Ovary (tissue), 9 donors: ENCODE data around the gene SKIC8. TPM values are rescaled to one million over a fixed set of nuclear protein-coding genes. Genes with fewer than 3 reads are reported as not detected.

Experiments
- DNase-seq, 5 donors: peaks; one replicate each; pipeline ENCODE4 v3.0.0-alpha.2; 2019 to 2020
- H3K27ac ChIP-seq, 2 donors: fragments of 200-600 bp; one replicate each; pipeline versions ENCODE4 v1.5.1 to v1.8.0; 2019 to 2022
- H3K27me3 ChIP-seq: fragments of 200-600 bp; one replicate; pipeline ENCODE4 v1.8.0; 2022
- H3K36me3 ChIP-seq: fragments of 200-600 bp; sonication (generic); one replicate; pipeline ENCODE4 v1.5.1; 2019
- H3K4me1 ChIP-seq: one replicate; pipeline ENCODE4 v1.8.1; 2013; ENCODE audit warnings: mild to moderate bottlenecking, moderate library complexity; ENCODE audit not compliant: insufficient read depth
- H3K4me3 ChIP-seq: fragments of 200-600 bp; sonication (generic); one replicate; pipeline ENCODE4 v1.5.1; 2017
- H3K9me3 ChIP-seq, 2 donors: fragments of 200-600 bp in 1 of 2; sonication (generic) in 1 of 2; one replicate each; pipeline versions ENCODE4 v1.5.1 to v1.8.1; 2013 to 2019; ENCODE audit warnings: mild to moderate bottlenecking in 1 of 2, moderate library complexity in 1 of 2
- EP300 ChIP-seq: sonication (generic); formaldehyde crosslinking; IDR thresholded peaks from one replicate; pipeline ENCODE4 v1.6.1; 2017; ENCODE audit warnings: antibody characterized with exemption
- POLR2A ChIP-seq: fragments of 450-650 bp; IDR thresholded peaks from one replicate; pipeline ENCODE4 v1.6.1; 2017; ENCODE audit warnings: antibody characterized with exemption, mild to moderate bottlenecking, moderate library complexity
- WGBS, 3 donors: extraction: QIAGEN DNeasy Blood & Tissue Kit in 1 of 3; methylation state at CpG; one replicate each; pipeline versions ENCODE4 v1.1.5 to v1.1.7; 2013 to 2017; 5-methylcytosine and 5-hydroxymethylcytosine counted together
- intact Hi-C, 4 donors: fragments of 100-400 bp; cut with DNase I; formaldehyde crosslinking; loops; one replicate each; pipeline versions ENCODE4 v1.11.0 to v1.15.1; 2022 to 2023
- polyA plus RNA-seq, 2 donors: library from polyadenylated mRNA; stranded (reverse); fragments of 200-250 nt in 1 of 2; fragments of 350-450 nt in 1 of 2; fragmentation: Illumina TruSeq in 1 of 2; extraction: RNeasy Lipid Tissue Mini Kit (QIAGEN cat#74804) in 1 of 2; gene quantifications; one replicate each; pipeline ENCODE4 v1.2.3, GENCODE V29; 2013 to 2014
- total RNA-seq, 7 donors: library from RNA; depleted of rRNA in 2 of 7; stranded (reverse); fragments of >200 nt in 2 of 7; fragmentation: NEBNext Ultra II Directional in 3 of 7; extraction: Animal tissue kit (Norgen Biotek cat#: 25700) in 3 of 7; gene quantifications; one replicate each; pipeline versions ENCODE4 v1.1.0 to v1.2.4, GENCODE V29; 2016 to 2023
- TF ChIP-seq, protein P1 (sequence below), 3 donors: fragments of 450-650 bp in 2 of 3; fragments of 200-600 bp in 1 of 3; IDR thresholded peaks; one replicate each; pipeline versions ENCODE4 v1.5.1 to v1.8.0; 2016 to 2022; ENCODE audit warnings: antibody characterized with exemption in 3 of 3, mild to moderate bottlenecking in 1 of 3
- donor health status: DM: no; HTN: no; CAD: no; lungs with moderate emphysema.
- donor health status: DM: no; HTN: no; CAD: no.
- donor health status: Bipolar disorder and iron deficiency.
- donor health status: DM: yes; HTN: yes; CAD: no.
- donor health status: DM: no; HTN: no; CAD: no.
- donor health status: DM: yes; HTN: yes; CAD: no.

SKIC8 gene
- total and polyA plus RNA-seq, 9 donors, result 38.1 to 63.5 (median 50.8) TPM

DNA sequence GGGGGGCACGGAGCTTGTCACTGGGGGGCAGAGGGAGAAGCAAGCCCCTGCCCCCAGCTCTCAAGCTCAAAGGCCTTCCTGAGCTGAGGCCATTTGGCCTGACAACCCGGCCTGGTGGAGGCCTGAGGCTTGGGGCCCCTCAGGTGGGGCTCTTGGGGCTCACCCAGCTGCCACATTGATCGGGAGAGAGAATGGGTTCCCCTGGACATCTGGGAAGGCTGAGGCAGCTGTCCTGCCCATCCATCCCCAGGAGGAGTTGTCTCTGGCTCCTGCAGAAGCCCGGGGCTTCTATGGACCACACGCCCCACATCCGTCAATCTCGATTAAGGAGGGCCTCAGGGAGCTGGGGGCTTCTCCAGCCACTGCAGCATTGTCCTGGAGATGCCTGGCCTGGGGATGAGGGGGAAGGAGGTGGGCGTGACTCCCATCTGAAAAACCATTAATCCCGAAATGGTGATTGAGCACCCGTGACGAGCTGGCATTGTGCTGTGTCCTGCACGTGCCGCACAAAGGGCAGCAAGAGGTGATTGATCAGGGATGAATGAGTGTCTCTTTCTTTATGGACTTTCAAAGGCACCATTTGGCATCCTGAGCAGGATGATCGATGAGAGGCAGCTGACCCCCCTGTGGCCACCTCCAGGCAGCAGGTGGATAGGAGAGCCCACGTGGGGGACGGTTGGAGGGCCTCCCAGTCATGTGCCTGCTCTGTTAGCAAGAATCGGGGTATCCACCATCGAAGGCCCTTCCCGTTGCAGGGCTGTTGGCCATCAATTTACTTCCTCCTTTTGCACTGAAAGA is 23.5 kb upstream of the SKIC8 start:
- no peaks in the 10 kb centered on the region for H3K36me3 ChIP-seq
- H3K27me3 ChIP-seq, result no peaks in the 10 kb centered on the region
- H3K27ac ChIP-seq, result no peak overlapping the region
- 56 to 61% (median 61%) methylated on average over 19 of the region's 19 CpGs for WGBS, 3 donors
- intact Hi-C loops, result no loop called here
- H3K9me3 ChIP-seq, result no peaks in the 10 kb centered on the region
- H3K4me1 ChIP-seq, result no peaks in the 10 kb centered on the region
- DNase-seq, result no peak
- TF ChIP-seq EP300 (no peak), POLR2A (no peak)
- TF ChIP-seq, protein P1, sequence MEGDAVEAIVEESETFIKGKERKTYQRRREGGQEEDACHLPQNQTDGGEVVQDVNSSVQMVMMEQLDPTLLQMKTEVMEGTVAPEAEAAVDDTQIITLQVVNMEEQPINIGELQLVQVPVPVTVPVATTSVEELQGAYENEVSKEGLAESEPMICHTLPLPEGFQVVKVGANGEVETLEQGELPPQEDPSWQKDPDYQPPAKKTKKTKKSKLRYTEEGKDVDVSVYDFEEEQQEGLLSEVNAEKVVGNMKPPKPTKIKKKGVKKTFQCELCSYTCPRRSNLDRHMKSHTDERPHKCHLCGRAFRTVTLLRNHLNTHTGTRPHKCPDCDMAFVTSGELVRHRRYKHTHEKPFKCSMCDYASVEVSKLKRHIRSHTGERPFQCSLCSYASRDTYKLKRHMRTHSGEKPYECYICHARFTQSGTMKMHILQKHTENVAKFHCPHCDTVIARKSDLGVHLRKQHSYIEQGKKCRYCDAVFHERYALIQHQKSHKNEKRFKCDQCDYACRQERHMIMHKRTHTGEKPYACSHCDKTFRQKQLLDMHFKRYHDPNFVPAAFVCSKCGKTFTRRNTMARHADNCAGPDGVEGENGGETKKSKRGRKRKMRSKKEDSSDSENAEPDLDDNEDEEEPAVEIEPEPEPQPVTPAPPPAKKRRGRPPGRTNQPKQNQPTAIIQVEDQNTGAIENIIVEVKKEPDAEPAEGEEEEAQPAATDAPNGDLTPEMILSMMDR (IDR thresholded peaks at IDR 0.05), result no peak
- no peak overlapping the region for H3K4me3 ChIP-seq

DNA sequence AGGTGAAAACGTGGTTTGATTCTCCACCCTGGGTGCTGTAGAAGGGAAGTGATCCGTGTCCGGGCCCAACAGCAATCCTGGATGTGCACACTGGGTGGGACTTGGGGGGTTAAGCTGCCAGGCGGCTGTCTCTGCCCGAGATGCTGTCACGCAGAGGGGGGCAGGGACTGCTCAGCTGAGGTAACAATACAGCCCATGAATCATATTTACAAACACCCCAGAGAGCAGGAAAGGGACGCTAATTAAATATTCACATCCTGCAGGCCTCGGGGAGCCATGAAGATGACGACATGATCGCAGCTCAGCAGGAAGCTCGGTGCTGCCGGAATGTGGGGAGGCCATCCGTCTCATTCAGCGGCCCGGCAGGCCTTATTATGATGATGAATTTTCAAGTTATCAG is 22.8 kb upstream of the SKIC8 start:
- no peaks in the 10 kb centered on the region for H3K4me1 ChIP-seq
- H3K27me3 ChIP-seq, result no peaks in the 10 kb centered on the region
- no peaks in the 10 kb centered on the region for H3K9me3 ChIP-seq
- no peak for DNase-seq
- 59 to 67% (median 61%) methylated on average over 15 of the region's 15 CpGs for WGBS, 3 donors
- no peak overlapping the region for H3K4me3 ChIP-seq
- H3K36me3 ChIP-seq, result no peaks in the 10 kb centered on the region
- H3K27ac ChIP-seq, result no peak overlapping the region
- TF ChIP-seq EP300 (no peak), POLR2A (no peak)
- TF ChIP-seq, protein P1 (IDR thresholded peaks at IDR 0.05), result no peak
- intact Hi-C loops, result no loop called here

DNA sequence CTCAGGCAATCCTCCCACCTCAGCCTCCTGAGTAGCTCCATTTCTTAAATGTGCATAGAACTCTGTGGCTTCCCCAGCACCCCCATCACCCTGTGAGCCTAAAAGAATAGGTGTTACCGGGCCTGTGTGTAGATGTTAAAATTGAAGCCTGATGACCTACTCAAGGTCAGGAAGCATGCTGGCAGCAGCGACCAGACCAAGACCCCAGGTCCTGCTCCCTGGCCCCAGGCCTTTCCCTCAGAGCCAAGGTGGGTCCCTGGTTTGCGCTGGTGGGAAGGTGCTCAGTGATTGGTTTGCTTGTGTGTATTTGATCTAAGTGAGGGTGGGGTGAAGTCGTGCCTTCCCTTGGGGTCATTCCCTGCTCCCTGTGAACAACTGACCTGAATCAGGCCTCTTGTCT is 22.4 kb upstream of the SKIC8 start:
- H3K4me3 ChIP-seq, result no peak overlapping the region
- no peaks in the 10 kb centered on the region for H3K27me3 ChIP-seq
- intact Hi-C loops, result no loop called here
- WGBS, 3 donors, result 59 to 74% (median 70%) methylated on average over 4 of the region's 4 CpGs
- H3K9me3 ChIP-seq, result no peaks in the 10 kb centered on the region
- TF ChIP-seq, protein P1 (IDR thresholded peaks at IDR 0.05), result no peak
- TF ChIP-seq POLR2A (no peak), EP300 (no peak)
- no peaks in the 10 kb centered on the region for H3K36me3 ChIP-seq
- DNase-seq, result no peak
- H3K4me1 ChIP-seq, result no peaks in the 10 kb centered on the region
- no peak overlapping the region for H3K27ac ChIP-seq

DNA sequence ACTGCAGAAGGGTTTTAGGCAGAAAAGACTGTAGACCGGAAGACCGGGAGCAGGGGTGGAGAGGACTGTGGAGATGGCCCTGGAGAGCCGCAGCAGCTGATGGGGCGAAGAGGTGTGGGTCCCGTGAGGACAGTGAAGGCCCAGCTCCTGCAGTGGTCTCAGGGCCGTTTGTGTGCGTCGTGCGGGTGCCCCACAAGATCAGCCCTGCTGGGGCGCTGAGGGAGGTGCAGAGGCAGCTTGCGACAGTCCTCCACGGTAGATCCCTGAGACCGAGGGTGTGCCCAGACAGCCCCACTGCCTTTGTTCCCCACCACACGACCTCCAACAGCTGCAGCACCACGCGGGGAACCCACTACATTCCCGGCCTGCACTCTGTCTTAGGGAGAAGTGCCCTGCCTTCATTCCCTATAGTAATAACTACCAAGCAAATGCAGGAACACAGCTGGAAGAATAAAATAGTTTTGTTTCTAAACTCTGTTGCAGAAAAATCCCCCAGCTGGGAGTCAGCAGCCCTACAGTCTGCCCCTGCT is 21.7 kb upstream of the SKIC8 start:
- no peaks in the 10 kb centered on the region for H3K36me3 ChIP-seq
- no peak for TF ChIP-seq POLR2A
- TF ChIP-seq, protein P1 (IDR thresholded peaks at IDR 0.05), result no peak
- TF ChIP-seq EP300, result no peak
- intact Hi-C loops, result no loop called here
- no peaks in the 10 kb centered on the region for H3K9me3 ChIP-seq
- no peaks in the 10 kb centered on the region for H3K27me3 ChIP-seq
- DNase-seq, result no peak
- no peaks in the 10 kb centered on the region for H3K4me1 ChIP-seq
- no peak overlapping the region for H3K27ac ChIP-seq
- H3K4me3 ChIP-seq, result no peak overlapping the region
- WGBS, 3 donors, result 64 to 70% (median 70%) methylated on average over 16 to 17 of the region's 17 CpGs
